Bronchial epithelial cell (primary cell): Measurements from ENCODE around the gene NMT1. TPM values are rescaled to one million over a fixed set of nuclear protein-coding genes. Genes with fewer than 3 reads are reported as not detected.

Experiments
- DNase-seq: peaks from one replicate; pipeline ENCODE4 v3.0.0-alpha.2; 2010; ENCODE audit warnings: low read depth
- FAIRE-seq: peaks from 2 replicates; lab custom pipeline; 2011; peaks lifted over from hg19 to GRCh38; lab: Jason Lieb, UNC
- H3K27me3 ChIP-seq: 2 replicates; pipeline ENCODE4 v1.5.1; 2011; ENCODE audit warnings: low read length; ENCODE audit not compliant: control insufficient read depth, insufficient read depth
- H3K36me3 ChIP-seq: 2 replicates; pipeline ENCODE4 v1.5.1; 2011; ENCODE audit warnings: low read length; ENCODE audit not compliant: control insufficient read depth, insufficient read depth
- H3K4me3 ChIP-seq: 2 replicates; pipeline ENCODE4 v1.5.1; 2011; ENCODE audit warnings: mild to moderate bottlenecking, low read depth, low read length, control low read depth
- CTCF ChIP-seq: IDR thresholded peaks from 2 replicates; pipeline ENCODE4 v1.5.1; 2011; ENCODE audit warnings: mild to moderate bottlenecking, moderate library complexity, low read length, control low read depth, inconsistent platforms; ENCODE audit not compliant: insufficient read depth, severe bottlenecking
- total RNA-seq: library from RNA; depleted of rRNA; stranded (reverse); fragments of >200 nt; gene quantifications from 2 replicates; pipeline ENCODE4 v1.2.1, GENCODE V29; 2014

NMT1 gene
- total RNA-seq, 1 donor from 2014 or later, result 54.2 TPM

- no peaks in the 10 kb centered on the region for H3K36me3 ChIP-seq
- no peak for FAIRE-seq
- peak overlapping the region; percentile 62 for H3K4me3 ChIP-seq
- DNase-seq, result peak; percentile 83
- TF ChIP-seq CTCF, result no peak
- H3K27me3 ChIP-seq, result no peaks in the 10 kb centered on the region
Measured at GRCh38 chr17:45147581-45148182, 86.6 kb downstream of the NMT1 start.

- H3K27me3 ChIP-seq, result no peaks in the 10 kb centered on the region
- H3K36me3 ChIP-seq, result no peaks in the 10 kb centered on the region
- DNase-seq (peak; percentile 94), FAIRE-seq (no peak)
- H3K4me3 ChIP-seq, result peak within 1 kb of the TSS; percentile 70
- no peak for TF ChIP-seq CTCF
Measured at GRCh38 chr17:45148183-45149036, 87.3 kb downstream of the NMT1 start, which contains the start of gene HEXIM1. Gene HEXIM1 (plus strand): TSS chr17:45148475. CDS start chr17:45149191, 716 bp downstream.

- DNase-seq (peak; percentile 67), FAIRE-seq (no peak)
- peak overlapping the region; percentile 70 for H3K4me3 ChIP-seq
- TF ChIP-seq CTCF, result peak; percentile 92
- no peaks in the 10 kb centered on the region for H3K27me3 ChIP-seq
- no peaks in the 10 kb centered on the region for H3K36me3 ChIP-seq
Measured at GRCh38 chr17:45149037-45149668, 88.0 kb downstream of the NMT1 start.

- DNase-seq, result no peak
Measured at GRCh38 chr17:45149669-45150664, 88.8 kb downstream of the NMT1 start.

More at GRCh38 chr17:45149669-45150664, 88.8 kb downstream of the NMT1 start:
- H3K4me3 ChIP-seq, result peak overlapping the region; percentile 70
- no peak for FAIRE-seq
- H3K36me3 ChIP-seq, result no peaks in the 10 kb centered on the region
- no peaks in the 10 kb centered on the region for H3K27me3 ChIP-seq
- no peak for TF ChIP-seq CTCF
